Lung (tissue), 16 donors: ENCODE results near the gene ZIC4. TPM values are rescaled to one million over a fixed set of nuclear protein-coding genes. Genes with fewer than 3 reads are reported as not detected.

Experiments used
- ATAC-seq: fragments of 200-7000 bp; cut with Tn5 transposase; one replicate; pipeline ENCODE4 v1.9.1; 2020; ENCODE audit warnings: moderate number of reproducible peaks; ENCODE audit not compliant: insufficient read depth, low FRiP score
- DNase-seq, 3 donors: peaks; one replicate each; pipeline ENCODE4 v3.0.0-alpha.2; 2013 to 2017
- H3K27ac ChIP-seq, 2 donors: one replicate each; pipeline ENCODE4 v1.5.1; 2013; ENCODE audit warnings: mild to moderate bottlenecking in 2 of 2, moderate library complexity in 2 of 2, control low read depth in 1 of 2, inconsistent platforms in 1 of 2, low read depth in 1 of 2, low read length in 1 of 2
- H3K27me3 ChIP-seq, 3 donors: one replicate each; pipeline ENCODE4 v1.5.1; 2013; ENCODE audit warnings: low read length in 2 of 3; ENCODE audit not compliant: control insufficient read depth in 3 of 3, insufficient read depth in 3 of 3
- H3K36me3 ChIP-seq, 4 donors: one replicate each; pipeline ENCODE4 v1.5.1; 2013; ENCODE audit warnings: low read length in 4 of 4, mild to moderate bottlenecking in 1 of 4, moderate library complexity in 1 of 4; ENCODE audit not compliant: control insufficient read depth in 4 of 4, insufficient read depth in 4 of 4
- H3K4me1 ChIP-seq, 5 donors: one replicate each; pipeline ENCODE4 v1.5.1; 2013; ENCODE audit warnings: low read length in 5 of 5, mild to moderate bottlenecking in 2 of 5, moderate library complexity in 1 of 5; ENCODE audit not compliant: control insufficient read depth in 5 of 5, insufficient read depth in 5 of 5
- H3K4me3 ChIP-seq: one replicate; pipeline ENCODE4 v1.5.1; 2013; ENCODE audit warnings: mild to moderate bottlenecking, control low read depth, moderate library complexity
- H3K9ac ChIP-seq, 2 donors: one replicate each; pipeline ENCODE4 v1.5.1; 2013; ENCODE audit warnings: low read length in 2 of 2, control low read depth in 1 of 2; ENCODE audit not compliant: insufficient read depth in 1 of 2
- H3K9me3 ChIP-seq, 4 donors: one replicate each; pipeline ENCODE4 v1.5.1; 2013; ENCODE audit warnings: low read length in 3 of 4, mild to moderate bottlenecking in 1 of 4, moderate library complexity in 1 of 4; ENCODE audit not compliant: control insufficient read depth in 4 of 4, insufficient read depth in 3 of 4
- WGBS, 2 donors: extraction: QIAGEN DNeasy Blood & Tissue Kit; methylation state at CpG; one replicate each; pipeline ENCODE4 v1.1.7; 2013; 5-methylcytosine and 5-hydroxymethylcytosine counted together
- long read RNA-seq, 5 donors: transcript quantifications; one replicate each; lab custom pipeline, GENCODE V29; 2026
- polyA plus RNA-seq, 2 donors: library from polyadenylated mRNA; stranded (reverse); fragments of 200-250 nt; gene quantifications; one replicate each; pipeline ENCODE4 v1.2.1, GENCODE V29; 2013
- total RNA-seq, 2 donors: library from RNA; depleted of rRNA in 1 of 2; stranded (reverse); fragments of >200 nt in 1 of 2; gene quantifications; one replicate each; pipeline ENCODE4 v1.2.1, GENCODE V29; 2014 to 2021
- TF ChIP-seq, protein P1 (sequence below): IDR thresholded peaks from 2 replicates; pipeline ENCODE4 v1.5.1; 2012; ENCODE audit warnings: mild to moderate bottlenecking; ENCODE audit errors: control extremely low read depth, extremely low read depth
- donor health status: control.
- donor health status: control.
- donor health status: Bipolar disorder and iron deficiency.
- donor health status: healthy.
- donor health status: DM: yes; HTN: yes; CAD: no.

The ZIC4 gene
- not detected for total RNA-seq
- not detected for polyA plus RNA-seq
- long read RNA-seq, donor 1, result 0 reads
- long read RNA-seq, donor 2, result 0 reads
- long read RNA-seq, donor 3, result 0 reads
- long read RNA-seq, donor 4, result 0 reads
- long read RNA-seq, donor 5, result 0 reads

DNA sequence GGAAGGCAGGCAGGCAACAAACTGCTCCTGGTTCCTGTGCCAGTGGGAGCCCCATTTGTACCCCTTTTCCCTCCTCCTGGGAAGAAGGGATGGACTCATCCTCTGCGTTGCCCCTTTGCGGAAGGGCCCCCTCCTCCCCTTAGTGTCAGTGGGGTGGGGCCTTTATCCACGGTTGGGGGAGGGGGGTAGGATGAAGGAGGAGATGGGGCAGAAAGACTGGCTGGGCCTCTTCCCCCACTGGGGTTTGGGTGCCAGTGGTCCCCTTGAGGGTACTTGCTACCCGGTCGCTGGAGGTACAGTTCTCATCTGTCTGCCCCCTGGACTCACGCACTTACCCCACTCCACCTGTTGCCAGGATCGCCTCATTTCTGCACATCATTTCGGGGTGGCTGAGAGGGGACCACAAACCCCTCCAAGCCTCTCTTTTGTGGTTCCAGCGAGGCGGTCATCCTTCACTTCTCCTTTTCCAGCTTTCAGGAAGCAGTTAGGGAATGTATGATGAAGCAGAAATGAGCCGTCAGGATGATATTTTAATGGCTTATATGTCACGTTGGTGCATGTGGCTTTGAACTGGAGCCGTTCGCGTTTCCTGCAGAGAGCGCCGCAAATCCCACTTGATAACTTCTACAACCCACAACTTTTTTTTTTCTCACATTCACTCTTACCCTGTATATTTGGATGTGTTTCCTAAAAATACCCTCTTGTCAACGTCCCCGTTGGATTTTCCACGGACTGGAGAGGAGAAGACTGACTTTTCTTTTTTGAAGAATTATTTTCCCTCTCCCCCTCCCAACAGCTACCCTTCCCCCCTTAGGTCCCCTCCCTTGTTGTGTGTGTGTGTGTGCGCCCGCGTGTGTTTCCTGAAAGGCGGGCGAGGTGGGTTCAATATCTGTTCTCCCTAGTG, at the start of gene ZIC4:
Gene ZIC4 (minus strand): TSS at position 516 of the 904 bp plus-strand sequence. CDS start 3,746 bp downstream, outside the sequence.
- no peaks in the 10 kb centered on the region for H3K36me3 ChIP-seq
- H3K9me3 ChIP-seq, result peaks cover 0 to 38% (median 0%) of the 10 kb centered on the region in 4 donors
- H3K27ac ChIP-seq, result no peak within 1 kb of the TSS
- H3K4me1 ChIP-seq, result peaks cover 0 to 23% (median 6%) of the 10 kb centered on the region in 5 donors
- TF ChIP-seq, protein P1, sequence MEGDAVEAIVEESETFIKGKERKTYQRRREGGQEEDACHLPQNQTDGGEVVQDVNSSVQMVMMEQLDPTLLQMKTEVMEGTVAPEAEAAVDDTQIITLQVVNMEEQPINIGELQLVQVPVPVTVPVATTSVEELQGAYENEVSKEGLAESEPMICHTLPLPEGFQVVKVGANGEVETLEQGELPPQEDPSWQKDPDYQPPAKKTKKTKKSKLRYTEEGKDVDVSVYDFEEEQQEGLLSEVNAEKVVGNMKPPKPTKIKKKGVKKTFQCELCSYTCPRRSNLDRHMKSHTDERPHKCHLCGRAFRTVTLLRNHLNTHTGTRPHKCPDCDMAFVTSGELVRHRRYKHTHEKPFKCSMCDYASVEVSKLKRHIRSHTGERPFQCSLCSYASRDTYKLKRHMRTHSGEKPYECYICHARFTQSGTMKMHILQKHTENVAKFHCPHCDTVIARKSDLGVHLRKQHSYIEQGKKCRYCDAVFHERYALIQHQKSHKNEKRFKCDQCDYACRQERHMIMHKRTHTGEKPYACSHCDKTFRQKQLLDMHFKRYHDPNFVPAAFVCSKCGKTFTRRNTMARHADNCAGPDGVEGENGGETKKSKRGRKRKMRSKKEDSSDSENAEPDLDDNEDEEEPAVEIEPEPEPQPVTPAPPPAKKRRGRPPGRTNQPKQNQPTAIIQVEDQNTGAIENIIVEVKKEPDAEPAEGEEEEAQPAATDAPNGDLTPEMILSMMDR, result no peak
- H3K4me3 ChIP-seq, result no peak within 1 kb of the TSS
- DNase-seq, result no peak
- ATAC-seq, result no peak
- no peak within 1 kb of the TSS for H3K9ac ChIP-seq
- peaks cover 15 to 98% (median 89%) of the 10 kb centered on the region in 3 donors for H3K27me3 ChIP-seq
- 6 to 8% methylated on average over 24 to 25 of the region's 25 CpGs for WGBS, 2 donors

DNA sequence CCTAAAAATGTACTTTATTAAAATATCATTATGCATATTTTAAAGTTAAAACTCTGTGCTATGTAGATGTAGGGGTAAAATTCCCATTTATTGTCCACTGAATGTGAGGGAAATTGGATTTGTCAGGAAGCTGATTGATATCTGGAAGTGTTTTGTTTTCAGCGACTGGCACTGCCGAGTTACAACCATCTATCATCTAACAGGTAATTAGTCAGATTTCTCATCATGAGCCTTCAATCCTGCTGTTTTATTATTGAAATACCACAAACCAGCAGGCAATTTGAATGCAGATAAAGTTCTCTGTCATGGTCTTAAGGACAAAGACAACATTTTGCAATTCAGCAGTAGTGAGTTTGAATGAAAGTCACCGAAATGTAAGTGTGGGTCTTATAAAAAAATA, 43.3 kb upstream of the ZIC4 start:
- Histone ChIP-seq H3K27me3 (peaks cover 0 to 4% (median 0%) of the 10 kb centered on the region in 3 donors), H3K36me3 (no peaks in the 10 kb centered on the region), H3K27ac (no peak overlapping the region), H3K9ac (no peak overlapping the region), H3K4me1 (no peaks in the 10 kb centered on the region), H3K9me3 (no peaks in the 10 kb centered on the region), H3K4me3 (no peak overlapping the region)
- WGBS, 2 donors, result 23 to 34% methylated on average over 3 of the region's 3 CpGs
- ATAC-seq (no peak), DNase-seq (no peak)
- TF ChIP-seq, protein P1, result no peak

DNA sequence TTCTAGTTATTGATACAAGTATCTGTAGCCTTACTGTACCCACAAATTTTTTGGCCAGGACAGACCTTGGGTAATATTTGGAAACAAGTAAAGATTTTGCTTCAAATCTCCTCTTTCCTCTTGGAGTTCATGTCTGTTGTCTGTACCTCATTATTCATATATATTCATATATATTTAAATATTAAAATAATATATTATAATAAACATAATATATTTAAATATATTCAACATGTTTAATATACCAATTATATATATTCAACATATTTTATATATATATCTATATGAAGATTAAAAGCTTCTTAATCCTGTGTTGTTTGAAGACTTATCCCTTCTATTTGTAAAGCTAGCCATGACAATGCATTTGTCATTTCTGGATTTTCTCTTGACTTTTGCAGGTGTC, 40.9 kb upstream of the ZIC4 start:
- Histone ChIP-seq H3K4me1 (no peaks in the 10 kb centered on the region), H3K27ac (no peak overlapping the region), H3K9ac (no peak overlapping the region), H3K27me3 (peaks cover 0 to 2% (median 0%) of the 10 kb centered on the region in 3 donors), H3K4me3 (no peak overlapping the region), H3K36me3 (no peaks in the 10 kb centered on the region), H3K9me3 (no peaks in the 10 kb centered on the region)
- TF ChIP-seq, protein P1, result no peak
- ATAC-seq, result no peak
- no peak for DNase-seq
